ENCODE data around the gene ICAM5. TPM values are rescaled to one million over a fixed set of nuclear protein-coding genes. Genes with fewer than 3 reads are reported as not detected.
A peak's percentile ranks its signal among the peaks of the same experiment; 100 is the strongest.

Gene ICAM5
- polyA plus RNA-seq, 1 donor from 2014 or later: 4.1 TPM

GRCh38 chr19:10309423-10309822 lies 19.7 kb downstream of the ICAM5 start, which contains the start of gene ZGLP1:
ZGLP1 (minus strand) TSS chr19:10309815.
- Histone ChIP-seq H3K36me3 (ENCODE audit: insufficient read depth, low read length) (no peaks in the 10 kb centered on the region), H3K27me3 (ENCODE audit: insufficient read depth, low read depth, low read length) (no peaks in the 10 kb centered on the region), H4K20me1 (ENCODE audit: insufficient read depth) (no peaks in the 10 kb centered on the region), H3F3A (ENCODE audit: insufficient read depth, low read length, poor library complexity, severe bottlenecking) (no peaks in the 10 kb centered on the region), H3K9me3 (ENCODE audit: low read length) (no peaks in the 10 kb centered on the region), H2AFZ (ENCODE audit: low read depth, low read length) (no peak within 1 kb of the TSS), H3K79me2 (replicated peaks; ENCODE audit: insufficient read depth, low read length) (no peaks in the 10 kb centered on the region), H3K9ac (ENCODE audit: low read length) (no peak within 1 kb of the TSS), H3K4me3 (ENCODE audit: low read length) (no peak within 1 kb of the TSS), H3K9me2 (ENCODE audit: insufficient read depth, low read length) (no peaks in the 10 kb centered on the region), H3K27ac (ENCODE audit: low read length) (no peak within 1 kb of the TSS), H3K4me2 (ENCODE audit: low read length) (no peak within 1 kb of the TSS)
- TF ChIP-seq TAF1 (IDR thresholded peaks at IDR 0.05; ENCODE audit: low read depth): no peak
- no peak for TF ChIP-seq POLR2AphosphoS5 (IDR thresholded peaks at IDR 0.05)
- TF ChIP-seq EZH2 (IDR thresholded peaks at IDR 0.05; ENCODE audit: borderline replicate concordance, insufficient read depth, low read length, poor library complexity, severe bottlenecking): no peak
- TF ChIP-seq MXI1 (conservative IDR thresholded peaks at IDR 0.05; ENCODE audit: poor library complexity, severe bottlenecking): no peak
- no peak for TF ChIP-seq EP300 (conservative IDR thresholded peaks at IDR 0.05; ENCODE audit: poor library complexity, severe bottlenecking)
- TF ChIP-seq, protein P1, sequence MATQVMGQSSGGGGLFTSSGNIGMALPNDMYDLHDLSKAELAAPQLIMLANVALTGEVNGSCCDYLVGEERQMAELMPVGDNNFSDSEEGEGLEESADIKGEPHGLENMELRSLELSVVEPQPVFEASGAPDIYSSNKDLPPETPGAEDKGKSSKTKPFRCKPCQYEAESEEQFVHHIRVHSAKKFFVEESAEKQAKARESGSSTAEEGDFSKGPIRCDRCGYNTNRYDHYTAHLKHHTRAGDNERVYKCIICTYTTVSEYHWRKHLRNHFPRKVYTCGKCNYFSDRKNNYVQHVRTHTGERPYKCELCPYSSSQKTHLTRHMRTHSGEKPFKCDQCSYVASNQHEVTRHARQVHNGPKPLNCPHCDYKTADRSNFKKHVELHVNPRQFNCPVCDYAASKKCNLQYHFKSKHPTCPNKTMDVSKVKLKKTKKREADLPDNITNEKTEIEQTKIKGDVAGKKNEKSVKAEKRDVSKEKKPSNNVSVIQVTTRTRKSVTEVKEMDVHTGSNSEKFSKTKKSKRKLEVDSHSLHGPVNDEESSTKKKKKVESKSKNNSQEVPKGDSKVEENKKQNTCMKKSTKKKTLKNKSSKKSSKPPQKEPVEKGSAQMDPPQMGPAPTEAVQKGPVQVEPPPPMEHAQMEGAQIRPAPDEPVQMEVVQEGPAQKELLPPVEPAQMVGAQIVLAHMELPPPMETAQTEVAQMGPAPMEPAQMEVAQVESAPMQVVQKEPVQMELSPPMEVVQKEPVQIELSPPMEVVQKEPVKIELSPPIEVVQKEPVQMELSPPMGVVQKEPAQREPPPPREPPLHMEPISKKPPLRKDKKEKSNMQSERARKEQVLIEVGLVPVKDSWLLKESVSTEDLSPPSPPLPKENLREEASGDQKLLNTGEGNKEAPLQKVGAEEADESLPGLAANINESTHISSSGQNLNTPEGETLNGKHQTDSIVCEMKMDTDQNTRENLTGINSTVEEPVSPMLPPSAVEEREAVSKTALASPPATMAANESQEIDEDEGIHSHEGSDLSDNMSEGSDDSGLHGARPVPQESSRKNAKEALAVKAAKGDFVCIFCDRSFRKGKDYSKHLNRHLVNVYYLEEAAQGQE (IDR thresholded peaks at IDR 0.05; ENCODE audit: borderline replicate concordance): no peak
- TF ChIP-seq CTCF (IDR thresholded peaks at IDR 0.05; ENCODE audit: poor library complexity, severe bottlenecking): no peak
- no peak for TF ChIP-seq RAD21 (conservative IDR thresholded peaks at IDR 0.05)
- TF ChIP-seq SMC3 (conservative IDR thresholded peaks at IDR 0.05; ENCODE audit: poor library complexity): no peak

- Histone ChIP-seq H2AFZ (ENCODE audit: low read depth, low read length) (peak within 1 kb of the TSS; percentile 71), H3K9me2 (ENCODE audit: insufficient read depth, low read length) (no peaks in the 10 kb centered on the region), H3K4me3 (ENCODE audit: low read length) (peak within 1 kb of the TSS; percentile 88), H3K9me3 (ENCODE audit: low read length) (no peaks in the 10 kb centered on the region), H3K27me3 (ENCODE audit: insufficient read depth, low read depth, low read length) (no peaks in the 10 kb centered on the region), H3K9ac (ENCODE audit: low read length) (peak within 1 kb of the TSS; percentile 62), H3K36me3 (ENCODE audit: insufficient read depth, low read length) (no peaks in the 10 kb centered on the region), H3K4me2 (ENCODE audit: low read length) (peak within 1 kb of the TSS; percentile 38), H3K79me2 (replicated peaks; ENCODE audit: insufficient read depth, low read length) (no peaks in the 10 kb centered on the region), H4K20me1 (ENCODE audit: insufficient read depth) (no peaks in the 10 kb centered on the region), H3K27ac (ENCODE audit: low read length) (peak within 1 kb of the TSS; percentile 24), H3F3A (ENCODE audit: insufficient read depth, low read length, poor library complexity, severe bottlenecking) (no peaks in the 10 kb centered on the region)
- TF ChIP-seq SMC3 (conservative IDR thresholded peaks at IDR 0.05; ENCODE audit: poor library complexity): peak; percentile 38
- no peak for TF ChIP-seq TAF1 (IDR thresholded peaks at IDR 0.05; ENCODE audit: low read depth)
- no peak for TF ChIP-seq EZH2 (IDR thresholded peaks at IDR 0.05; ENCODE audit: borderline replicate concordance, insufficient read depth, low read length, poor library complexity, severe bottlenecking)
- TF ChIP-seq CTCF (IDR thresholded peaks at IDR 0.05; ENCODE audit: poor library complexity, severe bottlenecking): no peak
- TF ChIP-seq EP300 (conservative IDR thresholded peaks at IDR 0.05; ENCODE audit: poor library complexity, severe bottlenecking): no peak
- TF ChIP-seq MXI1 (conservative IDR thresholded peaks at IDR 0.05; ENCODE audit: poor library complexity, severe bottlenecking): peak; percentile 100
- TF ChIP-seq RAD21 (conservative IDR thresholded peaks at IDR 0.05): no peak
- TF ChIP-seq, protein P1 (IDR thresholded peaks at IDR 0.05; ENCODE audit: borderline replicate concordance): no peak
- TF ChIP-seq POLR2AphosphoS5 (IDR thresholded peaks at IDR 0.05): peak; percentile 81
These were observed 25.8 kb downstream of the ICAM5 start, which contains the start of gene FDX2 for GRCh38 chr19:10315335-10316214. FDX2 (minus strand) TSS chr19:10316015; CDS start chr19:10315996, 19 bp downstream.
